HG03460 (cell line): Measurements from ENCODE around the gene KDM4B.

Source experiments
- ATAC-seq: cut with Tn5 transposase; IDR thresholded peaks from one replicate; pipeline ENCODE4 v1.9.1; 2021; ENCODE audit not compliant: unreplicated experiment

Gene KDM4B

DNA sequence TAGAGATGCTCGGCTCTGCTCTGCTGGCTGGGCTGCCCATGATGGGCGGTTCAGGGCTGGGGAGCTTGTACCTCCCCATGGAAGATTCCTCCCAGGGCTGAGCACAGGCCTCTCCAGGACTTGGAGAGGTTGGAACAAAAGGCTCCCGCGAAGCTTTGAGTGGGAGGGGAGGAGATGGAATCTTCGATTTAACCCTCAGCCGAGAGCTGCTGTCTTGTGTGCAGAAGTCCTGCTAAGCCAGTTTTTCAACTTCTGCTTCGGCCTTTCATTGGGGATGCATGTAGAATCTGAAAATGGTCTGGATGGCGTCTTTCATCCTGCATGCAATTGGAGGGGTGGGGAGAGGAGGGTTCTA lies 163.3 kb downstream of the KDM4B start:
- no peak for ATAC-seq

DNA sequence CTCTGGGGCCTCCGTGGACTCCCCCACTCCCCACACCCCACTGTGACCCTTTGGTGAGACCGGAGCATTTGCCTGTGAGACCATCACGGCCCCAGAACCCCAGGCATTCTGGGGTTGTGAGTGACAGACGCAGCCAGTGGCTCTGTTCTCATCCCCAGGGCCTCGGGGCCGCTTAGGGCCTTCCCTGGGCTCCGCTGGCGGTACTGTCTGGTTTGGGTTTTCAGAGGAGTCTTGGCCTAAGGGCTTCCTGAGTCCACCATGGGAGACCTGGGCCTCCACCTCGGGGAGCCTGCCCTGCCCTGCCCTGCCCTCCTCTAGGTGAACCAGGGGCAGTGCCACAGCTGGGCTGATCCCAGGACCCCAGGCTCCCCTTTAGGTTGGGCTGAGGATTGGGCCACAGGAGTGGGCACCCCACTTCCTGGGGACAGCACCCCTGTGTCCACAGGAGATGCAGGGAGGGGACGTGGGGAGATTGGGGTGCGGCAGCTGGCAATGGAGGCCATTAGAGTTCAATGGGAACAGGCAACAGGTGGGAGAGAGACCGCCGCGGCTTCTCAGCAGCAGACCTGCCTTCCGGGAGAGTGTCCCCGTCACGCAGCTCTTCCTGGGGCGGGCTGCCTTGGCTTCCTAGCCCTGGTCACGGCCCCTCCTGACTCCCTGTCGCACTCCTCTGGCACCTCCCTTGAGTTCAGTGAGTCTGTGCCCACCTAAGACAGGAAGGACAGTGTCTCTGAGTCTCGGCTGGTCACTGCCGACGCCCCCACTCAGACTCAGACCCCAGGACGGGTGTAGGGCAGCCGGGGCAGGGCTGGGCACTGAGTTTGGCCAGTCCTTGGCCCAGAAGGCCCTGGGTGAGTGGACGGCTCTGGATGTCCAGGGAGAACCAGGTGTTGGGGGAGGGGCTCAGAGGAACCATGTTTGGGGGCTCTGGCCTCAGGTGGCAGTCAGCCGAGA lies 164.1 kb downstream of the KDM4B start:
- ATAC-seq: no peak

DNA sequence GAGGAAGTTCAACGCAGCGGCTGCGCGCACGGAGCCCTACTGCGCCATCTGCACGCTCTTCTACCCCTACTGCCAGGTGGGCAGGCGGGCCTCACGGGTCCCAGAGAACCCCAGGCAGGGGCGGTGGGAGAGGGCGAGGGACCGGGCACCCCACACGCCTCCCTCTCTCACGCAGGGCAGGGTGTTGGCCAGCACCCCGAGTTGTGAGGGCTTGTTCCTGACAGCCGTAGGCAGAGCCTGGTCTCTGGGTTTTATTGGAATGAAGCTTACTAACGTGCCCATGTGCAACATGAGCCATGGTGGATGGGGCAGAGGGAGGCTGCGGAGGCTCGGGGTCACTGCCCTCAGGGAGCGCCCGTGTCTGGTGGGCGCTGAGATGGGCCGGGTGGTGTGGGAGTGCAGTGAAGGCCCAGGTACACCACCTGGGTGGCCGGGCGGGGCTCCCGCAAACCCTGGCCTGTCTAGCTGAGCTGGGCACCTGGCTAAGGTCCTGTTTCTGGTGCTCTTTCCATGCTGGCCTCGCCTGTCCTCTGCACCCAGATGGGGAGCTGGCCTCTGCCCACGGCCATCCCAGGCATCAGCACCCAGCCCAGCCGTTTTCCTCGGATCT lies 165.2 kb downstream of the KDM4B start:
- no peak for ATAC-seq

DNA sequence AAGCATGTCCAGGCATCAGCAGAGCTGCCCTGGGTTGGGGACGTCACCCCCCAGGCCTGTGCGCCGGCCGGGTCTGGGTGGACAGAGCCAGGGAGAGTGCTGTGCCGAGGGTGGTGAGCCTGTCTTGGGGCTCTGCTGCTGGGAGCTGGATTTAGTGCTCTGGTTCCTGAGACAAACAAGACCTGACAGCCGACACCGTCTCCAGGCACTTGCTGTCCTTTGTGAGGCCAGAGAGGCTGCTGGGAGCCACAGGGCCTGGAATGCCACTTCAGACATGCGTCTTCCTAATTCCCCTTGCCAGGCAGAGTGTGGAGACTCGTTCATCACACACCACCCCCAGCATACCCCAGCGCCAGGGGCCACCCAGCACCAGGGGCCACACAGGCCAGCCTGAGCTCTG lies 165.8 kb downstream of the KDM4B start:
- ATAC-seq: no peak

DNA sequence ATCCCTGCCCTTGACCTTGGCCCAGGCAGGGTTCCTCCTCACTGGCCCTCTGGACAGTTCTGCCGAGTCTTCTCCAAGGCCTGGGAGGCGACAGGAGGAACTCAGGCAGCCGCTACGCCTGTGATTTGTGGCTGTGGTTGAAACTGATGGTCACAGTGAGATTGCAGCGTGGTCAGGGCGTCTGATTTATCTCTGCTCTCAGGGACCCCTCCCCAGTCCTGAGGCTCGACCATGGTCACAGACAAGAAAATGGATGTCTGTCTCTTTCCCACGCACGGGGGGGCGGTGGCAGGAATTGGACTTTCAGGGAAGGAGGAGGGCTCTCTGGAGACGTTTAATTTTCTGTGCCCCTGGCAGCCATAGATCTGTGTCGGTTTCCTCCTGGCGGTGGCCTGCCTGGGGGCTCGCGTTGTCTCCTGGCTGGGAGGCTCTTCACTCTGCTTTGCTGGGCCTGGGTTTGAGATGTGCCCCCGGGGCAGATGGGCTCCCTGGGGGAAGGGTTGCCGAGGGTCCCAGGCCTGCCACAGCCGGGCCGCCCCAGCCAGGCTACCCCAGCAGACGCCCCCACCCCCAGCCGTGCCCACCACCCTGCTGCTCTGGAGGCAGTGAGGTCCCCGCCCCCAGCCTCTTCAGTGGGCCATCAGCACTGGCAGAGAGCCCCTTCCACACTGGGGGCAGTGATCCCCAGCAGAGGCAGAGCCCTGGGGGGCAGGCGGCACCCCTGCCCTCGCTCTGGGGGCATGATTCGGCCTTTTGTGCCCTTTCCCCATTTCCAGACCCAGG lies 167.4 kb downstream of the KDM4B start:
- ATAC-seq: no peak

DNA sequence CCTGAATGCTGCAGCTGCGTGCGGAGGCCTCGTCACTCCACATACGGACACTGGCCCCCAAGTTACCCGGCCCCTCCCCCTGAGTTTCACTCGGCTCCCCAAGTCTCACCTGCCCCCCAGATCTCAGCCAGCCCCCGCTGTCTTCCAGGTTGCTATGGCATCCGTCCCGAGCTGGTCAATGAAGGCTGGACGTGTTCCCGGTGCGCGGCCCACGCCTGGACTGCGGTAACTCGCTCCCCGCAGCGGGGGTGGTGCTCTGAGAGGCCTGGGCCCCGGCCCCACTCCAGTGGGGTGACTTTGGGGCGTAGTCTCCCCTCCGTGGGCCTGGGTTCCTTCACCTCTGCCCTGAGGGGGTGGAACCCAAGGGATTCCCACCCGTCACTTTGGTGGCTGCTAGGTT lies 168.2 kb downstream of the KDM4B start:
- ATAC-seq: no peak

DNA sequence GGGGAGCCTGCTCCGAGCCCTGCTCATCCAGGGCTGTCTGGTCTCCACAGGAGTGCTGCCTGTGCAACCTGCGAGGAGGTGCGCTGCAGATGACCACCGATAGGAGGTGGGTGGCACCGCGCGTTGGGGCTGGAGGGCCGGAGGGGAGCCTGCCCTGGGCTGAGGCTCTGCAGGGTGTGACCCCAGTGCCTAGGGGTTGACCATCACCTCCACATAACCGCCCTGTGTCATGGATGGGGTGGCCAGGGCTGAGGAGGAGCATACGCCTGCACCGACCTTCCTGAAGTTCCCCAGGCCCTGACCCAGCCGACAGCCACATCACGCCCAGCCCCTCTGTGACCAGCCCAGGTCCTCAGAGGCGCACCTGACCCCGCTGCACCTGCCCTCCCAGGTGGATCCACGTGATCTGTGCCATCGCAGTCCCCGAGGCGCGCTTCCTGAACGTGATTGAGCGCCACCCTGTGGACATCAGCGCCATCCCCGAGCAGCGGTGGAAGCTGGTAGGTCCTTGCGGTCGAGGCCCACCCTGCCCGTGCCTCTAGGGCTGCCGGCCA lies 168.7 kb downstream of the KDM4B start:
- ATAC-seq: no peak

DNA sequence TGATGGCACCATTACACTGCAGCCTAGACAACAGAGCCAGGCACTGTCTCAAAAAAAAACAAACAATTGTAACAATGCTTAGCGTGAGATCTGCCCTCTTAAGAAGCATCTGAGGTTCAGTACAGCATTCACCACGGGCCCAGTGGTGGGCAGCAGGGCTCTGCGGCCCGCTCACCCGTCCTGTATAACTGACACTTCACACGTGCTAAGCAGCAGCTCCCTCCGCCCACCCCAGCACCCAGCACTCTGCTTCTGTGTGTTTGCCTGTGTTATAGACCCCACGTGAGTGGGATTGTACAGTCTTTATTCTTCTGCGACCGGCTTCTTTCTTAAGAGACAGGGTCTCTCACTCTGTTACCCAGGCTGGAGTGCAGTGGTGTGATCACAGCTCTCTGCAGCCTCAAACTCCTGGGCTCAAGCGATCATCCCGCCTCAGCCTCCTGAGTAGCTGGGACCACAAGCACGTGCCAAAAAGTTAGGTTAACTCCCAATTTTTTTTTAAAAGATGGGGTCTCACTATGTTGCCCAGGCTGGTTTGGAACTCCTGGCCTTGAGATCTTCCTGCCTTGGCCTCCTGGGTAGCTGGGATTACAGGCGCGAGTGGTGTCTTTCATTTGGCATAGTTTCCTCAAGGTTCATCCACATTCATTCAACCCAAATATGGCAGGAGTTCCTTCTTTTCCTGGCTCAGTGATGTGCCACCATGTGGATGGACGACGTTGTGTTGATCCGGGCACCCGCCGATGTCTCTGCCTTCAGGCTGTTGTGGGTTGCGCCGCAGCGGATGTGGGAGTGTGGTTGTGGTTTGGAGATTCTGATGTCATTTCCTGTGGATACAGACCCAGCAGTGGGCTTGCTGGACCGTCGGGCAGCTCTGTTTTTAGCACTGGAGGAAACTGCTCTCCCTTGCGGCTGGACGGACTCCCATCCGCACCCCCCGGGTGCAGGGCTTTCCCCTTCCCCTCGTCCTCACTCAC lies 170.0 kb downstream of the KDM4B start:
- no peak for ATAC-seq

DNA sequence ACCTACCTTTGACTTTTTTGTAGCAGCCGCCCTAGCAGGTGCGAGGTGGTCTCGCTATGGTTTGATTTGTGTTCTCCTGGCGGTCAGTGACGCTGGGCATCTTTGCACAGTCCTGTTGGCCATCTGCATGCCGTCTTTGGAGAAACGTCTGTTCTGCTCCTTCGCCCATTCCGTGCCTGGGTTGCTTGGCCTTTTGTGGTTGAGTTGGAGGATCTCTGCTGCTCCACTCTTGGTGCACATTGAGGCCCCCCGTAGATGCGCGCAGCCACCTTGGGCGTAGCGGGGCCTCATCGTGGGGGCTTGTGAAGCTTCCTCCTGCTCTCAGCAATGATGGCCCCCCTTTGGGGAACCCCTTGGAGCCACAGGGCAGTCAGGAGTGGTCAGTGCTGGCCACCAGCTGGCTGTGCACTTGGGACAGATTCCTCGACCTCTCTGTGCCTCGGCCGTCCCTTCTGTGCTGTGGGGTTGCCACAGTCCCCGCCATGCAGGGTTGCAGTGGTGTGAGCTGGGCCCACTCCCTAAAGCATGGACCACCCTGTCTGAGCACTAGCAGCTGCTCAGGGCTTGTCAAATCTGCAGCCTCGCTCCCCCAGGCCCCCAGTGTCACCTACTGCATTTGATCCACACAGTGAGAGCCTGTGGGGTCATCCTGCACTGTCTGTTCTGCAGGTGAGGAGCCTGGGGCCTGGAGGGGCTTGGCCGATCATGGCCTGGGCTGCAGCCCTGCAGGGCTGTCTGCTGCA lies 170.8 kb downstream of the KDM4B start:
- ATAC-seq: no peak

DNA sequence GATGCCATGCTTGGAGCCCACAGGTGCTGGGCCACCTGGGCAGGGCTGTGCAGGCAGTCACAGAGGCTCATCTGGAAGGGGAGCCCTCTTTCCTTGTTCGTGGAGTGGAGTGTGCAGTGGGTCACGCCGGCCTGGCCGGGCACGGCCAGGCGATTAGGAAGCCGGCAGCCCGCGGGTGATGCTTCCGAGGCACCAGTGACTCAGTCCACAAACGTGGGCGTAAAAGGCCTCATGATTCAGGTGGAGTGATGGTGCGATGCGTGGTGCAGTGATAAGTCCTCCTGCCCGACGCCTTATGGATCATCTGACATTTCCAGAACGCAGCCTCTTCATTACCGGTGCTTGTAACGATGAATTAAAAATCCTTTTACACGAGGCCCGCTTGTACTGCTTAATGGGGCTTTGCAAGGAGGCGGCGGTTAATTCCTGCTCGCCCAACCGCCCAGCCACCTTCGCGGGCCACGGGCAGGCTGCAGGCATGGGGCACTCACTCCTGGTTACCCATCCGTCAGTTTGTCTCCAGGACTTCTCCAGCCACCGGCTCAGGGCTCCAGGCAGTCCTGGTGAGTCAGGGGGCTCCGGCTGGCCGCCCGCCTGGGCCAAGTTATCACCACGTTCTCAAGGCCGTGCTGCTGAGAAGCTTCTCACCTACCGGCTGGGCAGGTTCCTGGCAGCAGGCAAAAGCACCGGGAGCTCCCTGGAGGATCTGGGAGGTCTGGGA lies 172.4 kb downstream of the KDM4B start:
- ATAC-seq: no peak

DNA sequence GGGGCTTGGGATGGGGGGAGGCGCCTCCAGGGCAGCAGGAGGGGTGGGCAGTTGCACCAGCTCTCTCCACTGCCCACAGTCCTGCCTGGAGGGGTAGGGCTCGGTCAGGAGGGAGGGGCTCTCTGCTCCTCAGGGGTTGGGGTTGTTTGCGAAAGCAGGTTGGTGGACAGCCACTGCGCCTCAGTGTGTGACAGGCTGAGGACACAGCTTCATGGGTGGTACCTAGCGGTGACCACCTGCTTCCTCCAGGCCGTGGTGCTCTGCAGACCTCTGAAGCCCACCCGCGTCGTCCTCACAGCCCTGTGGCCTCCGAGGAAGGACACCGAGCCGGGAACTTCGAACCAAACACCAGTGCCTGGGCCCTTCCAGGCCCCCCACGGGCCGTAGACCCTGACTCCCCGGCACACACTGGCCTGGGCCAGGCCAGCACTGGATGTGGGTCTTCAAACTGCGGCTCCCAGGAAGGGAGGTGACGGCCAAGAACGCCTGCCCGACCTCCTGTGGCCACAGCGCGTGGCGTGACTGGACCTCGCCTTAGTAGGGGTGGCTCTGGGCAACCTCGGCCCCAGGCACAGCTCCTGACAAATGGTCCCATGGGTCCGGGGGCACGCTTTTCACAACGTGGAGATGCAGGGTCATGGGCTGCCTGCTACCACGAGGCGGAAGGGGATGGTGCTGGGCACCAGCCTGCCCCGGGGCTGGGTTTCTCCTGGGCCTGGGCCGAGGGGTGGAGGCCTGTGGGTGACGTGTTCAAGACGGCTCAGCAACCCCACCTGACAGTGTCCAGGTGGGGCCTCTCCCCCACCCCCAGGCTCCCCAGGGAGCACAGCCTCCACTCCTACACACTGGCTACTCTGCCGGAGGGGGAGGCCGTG lies 173.2 kb downstream of the KDM4B start:
- ATAC-seq: no peak

DNA sequence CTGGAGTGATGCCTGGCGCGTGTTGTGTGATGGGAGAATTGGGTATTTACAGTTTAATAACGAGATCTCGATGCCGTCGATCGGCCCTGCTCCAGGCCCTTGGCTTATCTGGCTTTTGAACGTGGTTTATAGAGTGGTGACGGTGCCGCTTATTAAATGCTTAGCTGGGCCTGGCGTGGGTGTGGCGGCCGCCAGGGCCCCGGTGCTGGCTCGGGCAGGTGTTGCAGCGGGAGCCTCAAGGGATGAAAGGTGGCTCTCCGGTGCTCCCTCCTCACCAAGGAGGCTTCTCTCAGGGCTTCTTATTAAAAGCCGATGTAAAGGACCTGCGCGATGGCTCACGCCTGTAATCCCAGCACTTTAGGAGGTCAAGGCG lies 173.8 kb downstream of the KDM4B start:
- ATAC-seq: no peak

DNA sequence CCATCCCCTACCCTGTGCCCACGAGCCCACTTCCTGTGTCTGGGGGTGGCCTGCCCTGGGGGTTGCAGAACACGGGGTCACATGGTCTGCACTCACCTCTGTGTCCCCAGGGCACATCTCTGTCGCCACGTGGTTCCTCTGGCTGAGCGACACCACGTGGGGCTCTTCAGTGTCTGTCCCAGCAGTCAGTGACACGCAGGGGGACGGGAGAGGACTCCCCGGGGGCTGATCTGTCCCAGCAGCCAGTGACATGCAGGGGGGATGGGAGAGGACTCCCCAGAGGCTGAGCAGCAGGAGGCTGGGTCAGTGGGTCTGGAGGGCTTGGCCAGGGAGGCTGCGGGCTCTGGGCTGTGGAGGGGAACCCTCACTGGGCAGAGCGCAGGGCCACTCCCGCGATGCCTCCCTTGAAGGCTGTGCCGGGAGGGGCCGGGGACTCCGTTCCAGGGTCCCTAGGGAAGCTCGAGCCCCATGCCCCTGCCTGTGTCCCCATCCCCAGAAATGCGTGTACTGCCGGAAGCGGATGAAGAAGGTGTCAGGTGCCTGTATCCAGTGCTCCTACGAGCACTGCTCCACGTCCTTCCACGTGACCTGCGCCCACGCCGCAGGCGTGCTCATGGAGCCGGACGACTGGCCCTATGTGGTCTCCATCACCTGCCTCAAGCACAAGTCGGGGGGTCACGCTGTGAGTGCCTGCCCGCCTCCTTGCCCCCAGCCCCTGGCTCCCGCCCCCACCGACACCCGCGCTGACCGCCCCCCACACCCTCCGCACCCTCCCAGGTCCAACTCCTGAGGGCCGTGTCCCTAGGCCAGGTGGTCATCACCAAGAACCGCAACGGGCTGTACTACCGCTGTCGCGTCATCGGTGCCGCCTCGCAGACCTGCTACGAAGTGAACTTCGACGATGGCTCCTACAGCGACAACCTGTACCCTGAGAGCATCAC lies 174.8 kb downstream of the KDM4B start:
- ATAC-seq: no peak

DNA sequence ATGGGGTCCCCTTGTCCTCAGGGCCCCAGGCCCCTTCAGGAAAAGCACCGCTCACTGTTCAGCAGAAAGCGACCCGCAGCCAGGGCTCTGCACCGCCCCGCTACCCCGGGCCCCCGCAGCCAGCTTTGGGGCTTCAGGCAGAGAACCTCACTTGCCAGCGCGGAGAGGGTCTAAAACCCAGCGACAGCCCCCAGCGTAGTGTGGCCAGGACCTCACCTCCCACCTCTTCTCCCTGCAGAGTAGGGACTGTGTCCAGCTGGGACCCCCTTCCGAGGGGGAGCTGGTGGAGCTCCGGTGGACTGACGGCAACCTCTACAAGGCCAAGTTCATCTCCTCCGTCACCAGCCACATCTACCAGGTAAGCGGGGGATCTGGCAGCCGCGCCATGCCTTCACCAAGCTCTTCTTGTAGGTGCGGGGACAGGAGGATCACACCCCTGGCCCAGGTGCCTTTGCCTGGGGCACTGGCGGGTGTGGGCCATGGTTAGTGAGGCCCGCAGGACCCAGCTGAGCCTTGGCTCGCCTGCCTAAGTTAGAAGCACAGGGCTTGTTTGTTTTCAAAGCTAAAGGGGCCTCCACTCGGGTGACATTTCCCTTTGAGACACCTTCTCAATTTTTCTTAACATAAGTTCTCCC lies 175.7 kb downstream of the KDM4B start:
- ATAC-seq: no peak

DNA sequence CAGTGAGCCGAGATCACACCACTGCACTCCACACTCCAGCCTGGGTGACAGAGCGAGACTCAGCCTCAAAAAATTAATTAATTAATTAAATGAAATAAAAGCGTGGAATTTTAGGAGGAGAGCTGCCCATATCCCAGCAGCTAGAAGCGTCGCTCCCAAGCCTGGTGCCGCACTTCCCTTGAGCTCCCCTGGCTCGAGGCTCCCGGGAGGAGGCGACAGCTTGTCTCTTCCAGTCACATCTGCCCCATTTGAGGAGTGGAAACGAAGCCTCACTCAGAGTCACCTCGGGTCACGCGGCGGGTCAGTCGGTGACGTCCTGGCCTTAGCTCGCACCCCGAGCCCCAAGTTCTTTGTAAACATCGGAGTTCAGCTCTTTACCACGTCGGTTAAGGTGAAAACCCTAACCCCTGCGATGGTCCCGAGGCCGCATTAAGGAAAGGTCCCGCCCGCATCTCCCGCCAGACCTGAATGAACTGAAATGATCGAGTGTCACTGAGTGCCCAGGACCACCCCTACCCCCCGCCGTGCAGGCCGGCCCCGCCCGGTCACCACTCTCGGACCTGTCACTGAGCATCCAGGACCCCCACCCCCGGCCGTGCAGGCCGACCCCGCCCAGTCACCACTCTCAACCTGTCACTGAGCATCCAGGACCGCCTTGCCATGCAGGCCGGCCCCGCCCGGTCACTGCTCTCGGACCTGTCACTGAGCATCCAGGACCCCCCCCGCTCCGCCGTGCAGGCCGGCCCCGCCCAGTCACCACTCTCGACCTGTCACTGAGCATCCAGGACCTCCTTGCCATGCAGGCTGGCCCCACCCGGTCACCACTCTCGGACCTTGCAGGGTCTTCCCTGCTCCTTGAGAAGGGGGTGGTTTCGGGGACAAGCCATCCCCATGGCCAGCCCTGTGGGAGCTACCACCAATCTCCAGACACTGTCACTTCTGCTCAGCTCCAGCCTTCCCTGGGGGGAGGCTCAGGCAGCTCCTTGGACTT lies 176.9 kb downstream of the KDM4B start:
- no peak for ATAC-seq
